Activated naive CD4-positive, alpha-beta T cell treated with anti-CD3 and anti-CD28 coated beads, Interleukin-2, amount 10 ng/mL, durations not matched to agents 7 days and 5 days (primary cell): Measurements from ENCODE around the gene SORCS3.

ENCODE experiments used
- CTCF ChIA-PET: fragments of 350-600 bp; sonication (Branson Sonifier 250); formaldehyde crosslinking; loops from one replicate; lab custom pipeline; 2021; ENCODE audit warnings: antibody characterized with exemption; lab: Charles Lee
- DNase-seq: peaks from one replicate; pipeline ENCODE4 v3.0.0-alpha.2; 2020
- H3K27ac Mint-ChIP-seq: one replicate; pipeline ENCODE4 v1.8.0; 2021; ENCODE audit warnings: mild to moderate bottlenecking, moderate library complexity, mixed read lengths
- H3K27me3 Mint-ChIP-seq: one replicate; pipeline ENCODE4 v1.8.0; 2021; ENCODE audit warnings: mild to moderate bottlenecking, mixed read lengths
- H3K36me3 Mint-ChIP-seq: one replicate; pipeline ENCODE4 v1.8.0; 2021; ENCODE audit warnings: mixed read lengths
- H3K4me1 Mint-ChIP-seq: one replicate; pipeline ENCODE4 v1.8.0; 2021; ENCODE audit warnings: mixed read lengths
- H3K4me3 Mint-ChIP-seq: one replicate; pipeline ENCODE4 v1.8.0; 2021; ENCODE audit warnings: mild to moderate bottlenecking, moderate library complexity, mixed read lengths
- H3K9me3 Mint-ChIP-seq: one replicate; pipeline ENCODE4 v1.8.0; 2021; ENCODE audit warnings: mixed read lengths

Gene SORCS3

GRCh38 chr10:104638861-104639589, 2.1 kb upstream of the SORCS3 start:
- Mint-ChIP-seq H3K27me3 (peaks cover 74% of the 10 kb centered on the region), H3K36me3 (no peaks in the 10 kb centered on the region), H3K27ac (no peak overlapping the region), H3K9me3 (no peaks in the 10 kb centered on the region), H3K4me1 (peaks cover 2% of the 10 kb centered on the region), H3K4me3 (no peak overlapping the region)
- DNase-seq: no peak
- CTCF ChIA-PET: no interaction called here

DNA sequence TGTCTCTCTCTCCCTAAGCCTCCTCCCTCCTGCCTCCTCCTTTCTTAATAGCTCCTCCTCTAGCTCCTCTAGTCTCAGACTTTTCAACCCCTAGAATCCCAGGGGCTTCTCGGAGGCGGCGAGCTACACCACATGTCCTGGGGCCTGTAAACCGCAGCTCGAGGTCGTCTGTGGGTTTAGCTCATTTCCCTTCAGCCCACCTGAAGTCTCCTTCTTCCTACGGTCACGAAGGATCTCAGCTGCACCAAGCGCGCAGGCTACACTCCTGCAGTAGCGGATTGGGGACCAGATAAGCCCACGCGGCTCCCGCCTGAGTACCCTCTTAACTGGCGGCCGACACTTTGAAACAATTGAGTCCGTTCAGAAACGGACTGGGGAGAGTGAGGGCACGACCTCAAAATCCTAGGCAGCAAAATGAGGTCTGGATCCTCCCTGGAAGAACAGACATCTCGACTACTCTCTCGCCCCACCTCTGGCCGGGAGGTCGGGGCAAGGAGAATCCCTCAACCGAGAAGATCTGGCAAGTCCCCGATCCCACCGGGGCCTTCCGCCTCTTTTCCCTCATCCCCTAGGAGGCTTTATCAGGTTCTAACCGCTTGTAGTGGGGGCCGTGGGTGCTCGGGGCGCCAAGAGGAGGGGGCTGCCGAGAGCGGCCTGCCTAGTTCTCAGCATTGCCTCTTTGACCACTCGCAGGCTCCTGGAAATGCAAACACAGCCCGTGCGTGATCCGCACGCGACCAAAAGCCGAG, 1.3 kb upstream of the SORCS3 start:
- H3K27ac Mint-ChIP-seq: no peak overlapping the region
- CTCF ChIA-PET: no interaction called here
- H3K9me3 Mint-ChIP-seq: no peaks in the 10 kb centered on the region
- no peak for DNase-seq
- H3K4me1 Mint-ChIP-seq: peaks cover 2% of the 10 kb centered on the region
- no peak overlapping the region for H3K4me3 Mint-ChIP-seq
- H3K27me3 Mint-ChIP-seq: peaks cover 81% of the 10 kb centered on the region
- no peaks in the 10 kb centered on the region for H3K36me3 Mint-ChIP-seq

DNA sequence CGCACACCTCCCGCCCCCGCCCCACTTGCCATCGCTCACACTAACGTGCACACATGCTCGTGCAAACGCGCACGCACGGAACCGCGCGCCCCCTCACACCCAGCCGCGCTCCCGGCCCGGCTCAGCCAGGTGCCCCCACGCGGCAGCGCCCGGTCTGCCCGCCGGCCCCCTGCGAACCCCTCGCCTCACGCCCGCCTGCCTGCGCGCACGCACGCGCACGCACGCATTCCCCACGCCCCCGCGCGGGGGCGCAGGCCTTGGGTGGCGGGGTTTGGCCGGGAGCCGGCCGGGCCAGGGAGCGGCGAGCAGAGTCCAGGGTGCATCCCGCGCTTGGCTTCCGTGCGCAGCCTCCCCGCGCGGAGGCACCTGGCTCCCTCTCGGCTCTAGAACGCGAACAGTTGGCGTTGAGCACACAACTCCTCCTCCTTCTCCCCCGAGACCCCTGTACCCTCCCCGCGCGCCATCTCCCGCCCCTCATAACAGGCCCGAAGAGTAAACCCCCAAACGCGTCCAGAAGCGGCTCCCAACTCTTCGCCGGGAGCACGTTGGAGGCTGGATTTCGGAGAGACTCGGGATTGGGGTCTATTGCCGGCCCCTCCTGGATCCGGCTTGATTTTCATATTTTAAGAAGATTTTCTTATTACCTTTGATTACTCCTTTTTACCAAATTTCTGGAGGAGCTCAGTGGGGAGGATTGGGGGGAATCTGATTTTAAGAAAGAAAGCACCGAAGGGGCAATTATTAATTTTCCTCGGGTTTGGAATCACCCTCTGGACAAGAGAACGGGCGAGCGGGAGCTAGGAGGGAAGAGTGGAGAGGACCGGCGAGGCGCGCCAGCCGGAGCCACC, 527 bp upstream of the SORCS3 start:
- no peak overlapping the region for H3K4me3 Mint-ChIP-seq
- H3K36me3 Mint-ChIP-seq: no peaks in the 10 kb centered on the region
- no peak overlapping the region for H3K27ac Mint-ChIP-seq
- H3K9me3 Mint-ChIP-seq: no peaks in the 10 kb centered on the region
- H3K4me1 Mint-ChIP-seq: peaks cover 2% of the 10 kb centered on the region
- CTCF ChIA-PET: interaction anchor here (0.6 kb wide), 1 partner anchor 706 kb away, joined by 3 read pairs; no protein-coding TSS in a partner anchor
- no peak for DNase-seq
- H3K27me3 Mint-ChIP-seq: peaks cover 89% of the 10 kb centered on the region

DNA sequence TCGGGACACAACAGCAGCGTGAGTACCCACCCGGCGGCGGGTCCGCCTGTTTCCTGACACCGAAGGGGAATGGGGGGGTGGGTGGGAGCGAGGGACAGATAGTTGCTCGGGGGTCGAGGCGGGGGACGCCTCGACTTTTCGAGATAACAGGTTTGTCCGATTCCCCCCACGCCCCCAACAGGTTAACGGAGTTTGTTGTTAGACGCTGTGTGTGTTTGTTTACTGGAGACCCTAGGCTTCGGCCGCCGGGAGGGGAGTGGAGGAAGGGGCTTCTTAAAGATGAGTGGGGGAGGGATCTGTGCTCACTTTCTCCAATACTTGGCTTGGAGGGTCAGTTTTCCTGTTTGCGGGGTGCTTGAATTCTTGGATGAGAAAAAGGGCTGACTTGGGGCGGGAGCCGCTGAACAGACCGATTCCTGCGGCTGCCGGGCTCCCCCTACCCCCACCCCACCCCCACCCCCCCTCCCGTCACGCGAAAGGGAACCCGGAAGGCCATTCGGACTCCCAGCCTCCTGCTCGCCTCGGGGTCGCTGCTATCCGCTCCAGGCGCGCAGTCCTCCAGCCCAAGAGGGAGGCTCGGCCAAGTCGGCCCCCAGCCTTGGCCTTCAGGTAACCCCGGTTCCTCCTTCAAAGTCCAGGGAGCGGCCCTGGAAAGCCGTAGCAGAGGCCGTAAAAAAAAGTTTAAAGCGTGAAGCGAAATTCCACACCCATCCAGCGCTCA, 1.0 kb downstream of the SORCS3 start:
- Mint-ChIP-seq H3K27ac (no peak overlapping the region), H3K9me3 (no peaks in the 10 kb centered on the region), H3K4me3 (no peak overlapping the region), H3K36me3 (no peaks in the 10 kb centered on the region), H3K27me3 (peaks cover 90% of the 10 kb centered on the region), H3K4me1 (peaks cover 2% of the 10 kb centered on the region)
- DNase-seq: no peak
- CTCF ChIA-PET: no interaction called here

- Mint-ChIP-seq H3K36me3 (no peaks in the 10 kb centered on the region), H3K4me3 (no peak overlapping the region), H3K4me1 (peaks cover 2% of the 10 kb centered on the region), H3K27ac (no peak overlapping the region), H3K27me3 (peaks cover 84% of the 10 kb centered on the region), H3K9me3 (no peaks in the 10 kb centered on the region)
- CTCF ChIA-PET: no interaction called here
- DNase-seq: peak; percentile 29
These were observed 1.7 kb downstream of the SORCS3 start for GRCh38 chr10:104642658-104643302.

GRCh38 chr10:104643303-104643663, 2.2 kb downstream of the SORCS3 start:
- H3K27me3 Mint-ChIP-seq: peaks cover 79% of the 10 kb centered on the region
- H3K9me3 Mint-ChIP-seq: no peaks in the 10 kb centered on the region
- CTCF ChIA-PET: no interaction called here

GRCh38 chr10:104646146-104646545, 5.1 kb downstream of the SORCS3 start:
- Mint-ChIP-seq H3K4me3 (no peak overlapping the region), H3K36me3 (no peaks in the 10 kb centered on the region), H3K4me1 (no peaks in the 10 kb centered on the region), H3K27ac (no peak overlapping the region), H3K27me3 (peaks cover 57% of the 10 kb centered on the region), H3K9me3 (no peaks in the 10 kb centered on the region)
- no peak for DNase-seq
- CTCF ChIA-PET: no interaction called here

More at GRCh38 chr10:104643303-104643663, 2.2 kb downstream of the SORCS3 start:
- DNase-seq: no peak
- Mint-ChIP-seq H3K4me1 (peaks cover 2% of the 10 kb centered on the region), H3K27ac (no peak overlapping the region), H3K4me3 (no peak overlapping the region), H3K36me3 (no peaks in the 10 kb centered on the region)

- H3K4me1 Mint-ChIP-seq: no peaks in the 10 kb centered on the region
- no peak overlapping the region for H3K27ac Mint-ChIP-seq
- CTCF ChIA-PET: no interaction called here
- no peaks in the 10 kb centered on the region for H3K36me3 Mint-ChIP-seq
- DNase-seq: no peak
- H3K27me3 Mint-ChIP-seq: peaks cover 37% of the 10 kb centered on the region
- no peaks in the 10 kb centered on the region for H3K9me3 Mint-ChIP-seq
- H3K4me3 Mint-ChIP-seq: no peak overlapping the region
These were observed 7.3 kb downstream of the SORCS3 start for GRCh38 chr10:104648421-104648820.

GRCh38 chr10:104650072-104650471, 9.0 kb downstream of the SORCS3 start:
- CTCF ChIA-PET: no interaction called here
- no peak overlapping the region for H3K4me3 Mint-ChIP-seq
- DNase-seq: no peak
- H3K27me3 Mint-ChIP-seq: peaks cover 20% of the 10 kb centered on the region
- H3K27ac Mint-ChIP-seq: no peak overlapping the region
- H3K4me1 Mint-ChIP-seq: no peaks in the 10 kb centered on the region
- H3K36me3 Mint-ChIP-seq: no peaks in the 10 kb centered on the region
- no peaks in the 10 kb centered on the region for H3K9me3 Mint-ChIP-seq

- Mint-ChIP-seq H3K9me3 (no peaks in the 10 kb centered on the region), H3K27ac (no peak overlapping the region), H3K4me1 (no peaks in the 10 kb centered on the region), H3K36me3 (no peaks in the 10 kb centered on the region), H3K4me3 (no peak overlapping the region), H3K27me3 (peaks cover 15% of the 10 kb centered on the region)
- DNase-seq: no peak
- CTCF ChIA-PET: no interaction called here
These were observed 9.7 kb downstream of the SORCS3 start for GRCh38 chr10:104650635-104651331.

DNA sequence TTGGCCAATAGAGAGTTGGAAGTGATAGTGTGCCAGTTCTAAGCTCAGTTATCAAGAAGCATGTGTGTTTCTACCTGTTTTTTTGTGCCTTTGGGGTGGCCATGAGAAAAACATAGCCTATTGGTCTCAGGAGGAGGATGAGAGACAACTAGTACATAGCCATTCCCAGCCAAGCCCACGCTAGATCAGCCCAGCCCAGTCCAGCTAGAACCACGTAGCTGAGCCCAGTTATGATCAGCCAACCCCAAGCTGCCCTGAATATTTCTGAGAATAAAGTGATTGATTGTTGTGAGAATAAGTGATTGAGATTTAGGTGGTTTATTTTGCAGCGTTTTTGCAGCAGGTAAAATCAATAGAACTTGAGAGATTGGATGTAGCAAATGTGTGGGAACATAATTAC, 15.9 kb downstream of the SORCS3 start:
- no peak overlapping the region for H3K4me3 Mint-ChIP-seq
- no peaks in the 10 kb centered on the region for H3K9me3 Mint-ChIP-seq
- H3K27me3 Mint-ChIP-seq: peaks cover 6% of the 10 kb centered on the region
- CTCF ChIA-PET: no interaction called here
- no peaks in the 10 kb centered on the region for H3K36me3 Mint-ChIP-seq
- no peak overlapping the region for H3K27ac Mint-ChIP-seq
- DNase-seq: no peak
- H3K4me1 Mint-ChIP-seq: no peaks in the 10 kb centered on the region

GRCh38 chr10:104657457-104657856, 16.4 kb downstream of the SORCS3 start:
- Mint-ChIP-seq H3K27me3 (peaks cover 6% of the 10 kb centered on the region), H3K4me1 (no peaks in the 10 kb centered on the region), H3K9me3 (no peaks in the 10 kb centered on the region), H3K36me3 (no peaks in the 10 kb centered on the region), H3K27ac (no peak overlapping the region), H3K4me3 (no peak overlapping the region)
- CTCF ChIA-PET: no interaction called here
- no peak for DNase-seq

DNA sequence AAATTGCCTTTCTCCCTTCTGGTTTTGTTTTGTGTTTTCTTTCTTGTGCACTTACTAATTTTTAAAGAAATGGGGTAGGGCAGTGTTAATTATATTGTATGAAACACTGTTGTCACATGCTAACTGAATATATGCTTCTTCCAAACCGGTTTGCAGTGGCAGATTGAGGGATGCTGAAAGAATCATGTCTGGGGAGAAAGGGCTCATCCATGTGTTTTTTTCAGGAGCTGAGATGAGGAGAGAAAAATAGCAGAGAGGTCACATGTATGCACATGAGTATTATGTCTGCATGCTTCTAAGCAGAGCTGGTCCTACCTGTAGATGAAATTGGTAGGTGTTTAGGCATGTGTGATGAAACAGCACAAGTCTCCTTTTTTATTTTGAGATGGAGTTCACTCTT, 17.0 kb downstream of the SORCS3 start:
- peaks cover 6% of the 10 kb centered on the region for H3K27me3 Mint-ChIP-seq
- H3K9me3 Mint-ChIP-seq: no peaks in the 10 kb centered on the region
- H3K4me1 Mint-ChIP-seq: no peaks in the 10 kb centered on the region
- CTCF ChIA-PET: no interaction called here
- no peak overlapping the region for H3K4me3 Mint-ChIP-seq
- no peaks in the 10 kb centered on the region for H3K36me3 Mint-ChIP-seq
- DNase-seq: no peak
- H3K27ac Mint-ChIP-seq: no peak overlapping the region
